Breast epithelium (tissue), 4 donors: ENCODE data around the gene CRACDL. TPM values are rescaled to one million over a fixed set of nuclear protein-coding genes. Genes with fewer than 3 reads are reported as not detected.
A peak's percentile ranks its signal among the peaks of the same experiment; 100 is the strongest.

Experiments
- DNase-seq, 2 donors: peaks; one replicate each; pipeline ENCODE4 v3.0.0-alpha.2; 2019; ENCODE audit warnings: low spot score in 2 of 2
- H3K27ac ChIP-seq, 2 donors: fragments of 200-600 bp; sonication (generic) in 1 of 2; one replicate each; pipeline ENCODE4 v1.5.1; 2016 to 2019; ENCODE audit warnings: mild to moderate bottlenecking in 1 of 2
- H3K27me3 ChIP-seq, 2 donors: fragments of 200-600 bp; sonication (generic) in 1 of 2; one replicate each; pipeline versions ENCODE4 v1.5.1 to v1.6.0; 2017 to 2019; ENCODE audit warnings: control low read depth in 1 of 2, mild to moderate bottlenecking in 1 of 2
- H3K36me3 ChIP-seq: fragments of 200-600 bp; one replicate; pipeline ENCODE4 v1.5.1; 2019
- H3K4me1 ChIP-seq, 2 donors: fragments of 200-600 bp; sonication (generic); one replicate each; pipeline ENCODE4 v1.5.1; 2016 to 2019; ENCODE audit warnings: control low read depth in 1 of 2
- H3K4me3 ChIP-seq, 3 donors: fragments of 200-600 bp; sonication (generic); 1 replicate in 2 of 3; 2 replicates in 1 of 3; pipeline ENCODE4 v1.5.1; 2016 to 2019; ENCODE audit warnings: mild to moderate bottlenecking in 3 of 3, moderate library complexity in 2 of 3
- H3K9me3 ChIP-seq, 2 donors: fragments of 200-600 bp; sonication (generic) in 1 of 2; one replicate each; pipeline ENCODE4 v1.5.1; 2016 to 2019; ENCODE audit warnings: control low read depth in 1 of 2
- CTCF ChIP-seq, 3 donors: fragments of 450-650 bp; IDR thresholded peaks; one replicate each; pipeline ENCODE4 v1.5.1; 2016 to 2017; ENCODE audit warnings: antibody characterized with exemption in 3 of 3, mild to moderate bottlenecking in 3 of 3, moderate library complexity in 3 of 3
- POLR2A ChIP-seq: fragments of 450-650 bp; IDR thresholded peaks from one replicate; pipeline ENCODE4 v1.6.1; 2016; ENCODE audit warnings: antibody characterized with exemption, mild to moderate bottlenecking, moderate library complexity
- POLR2AphosphoS5 ChIP-seq, 3 donors: sonication (generic); formaldehyde crosslinking; IDR thresholded peaks; one replicate each; pipeline ENCODE4 v1.6.1; 2017; ENCODE audit warnings: antibody characterized with exemption in 3 of 3
- intact Hi-C: fragments of 100-400 bp; cut with DNase I; formaldehyde crosslinking; loops from one replicate; pipeline ENCODE4 v1.15.1; 2023; ENCODE audit warnings: low total_unique reads
- total RNA-seq, 3 donors: library from RNA; depleted of rRNA; stranded (reverse); fragments of >200 nt; gene quantifications; one replicate each; pipeline ENCODE4 v1.1.0, GENCODE V29; 2016

Gene CRACDL
- total RNA-seq, 3 donors from 2014 or later: 0.96 to 12.1 (median 10.8) TPM

- Histone ChIP-seq H3K27ac (no peak overlapping the region), H3K27me3 (no peaks in the 10 kb centered on the region), H3K4me1 (peaks cover 0 to 5% of the 10 kb centered on the region in 2 donors), H3K9me3 (no peaks in the 10 kb centered on the region), H3K36me3 (no peaks in the 10 kb centered on the region), H3K4me3 (no peak overlapping the region)
- TF ChIP-seq POLR2A (no peak), CTCF (IDR thresholded peaks at IDR 0.05) (no peak), POLR2AphosphoS5 (IDR thresholded peaks at IDR 0.05) (no peak)
- intact Hi-C loops: no loop called here
- no peak for DNase-seq
Measured at GRCh38 chr2:98940102-98940501, 4.1 kb upstream of the CRACDL start.

GRCh38 chr2:98937906-98938305 is 1.9 kb upstream of the CRACDL start:
- Histone ChIP-seq H3K27me3 (no peaks in the 10 kb centered on the region), H3K9me3 (no peaks in the 10 kb centered on the region), H3K27ac (no peak overlapping the region), H3K4me3 (no peak overlapping the region), H3K4me1 (peaks cover 0 to 5% of the 10 kb centered on the region in 2 donors), H3K36me3 (no peaks in the 10 kb centered on the region)
- DNase-seq: no peak
- intact Hi-C loops: no loop called here
- TF ChIP-seq CTCF (IDR thresholded peaks at IDR 0.05) (no peak), POLR2AphosphoS5 (IDR thresholded peaks at IDR 0.05) (no peak), POLR2A (no peak)

GRCh38 chr2:98936353-98937351 is 627 bp upstream of the CRACDL start:
- H3K27me3 ChIP-seq: no peaks in the 10 kb centered on the region
- no peaks in the 10 kb centered on the region for H3K36me3 ChIP-seq
- peak overlapping the region in 1 of 2 donors; percentile 42 for H3K27ac ChIP-seq
- no peaks in the 10 kb centered on the region for H3K9me3 ChIP-seq
- DNase-seq: no peak
- intact Hi-C loops: no loop called here
- H3K4me3 ChIP-seq: peak overlapping the region; percentile 32 to 83 (median 65)
- H3K4me1 ChIP-seq: peaks cover 0 to 5% of the 10 kb centered on the region in 2 donors
- TF ChIP-seq CTCF (IDR thresholded peaks at IDR 0.05) (no peak), POLR2AphosphoS5 (IDR thresholded peaks at IDR 0.05) (no peak), POLR2A (no peak)

GRCh38 chr2:98935111-98935770 is 784 bp downstream of the CRACDL start:
- H3K27ac ChIP-seq: peak overlapping the region in 1 of 2 donors; percentile 33

More at GRCh38 chr2:98935111-98935770, 784 bp downstream of the CRACDL start:
- TF ChIP-seq POLR2AphosphoS5 (IDR thresholded peaks at IDR 0.05): no peak
- TF ChIP-seq CTCF (IDR thresholded peaks at IDR 0.05): no peak
- no peak for TF ChIP-seq POLR2A
- H3K27me3 ChIP-seq: no peaks in the 10 kb centered on the region
- no peaks in the 10 kb centered on the region for H3K36me3 ChIP-seq
- H3K9me3 ChIP-seq: no peaks in the 10 kb centered on the region
- no peak for DNase-seq
- peaks cover 0 to 5% of the 10 kb centered on the region in 2 donors for H3K4me1 ChIP-seq
- intact Hi-C loops: no loop called here
- H3K4me3 ChIP-seq: peak overlapping the region; percentile 32 to 83 (median 65)
